ENCODE measurements around the gene BACE1. TPM values are rescaled to one million over a fixed set of nuclear protein-coding genes. Genes with fewer than 3 reads are reported as not detected.

Gene BACE1
- total and polyA plus RNA-seq, 2 of the 13 experiments (the other 11 are each of a cell fraction or from before 2014, with no cell fraction given), result 7.5 to 17.9 TPM

DNA sequence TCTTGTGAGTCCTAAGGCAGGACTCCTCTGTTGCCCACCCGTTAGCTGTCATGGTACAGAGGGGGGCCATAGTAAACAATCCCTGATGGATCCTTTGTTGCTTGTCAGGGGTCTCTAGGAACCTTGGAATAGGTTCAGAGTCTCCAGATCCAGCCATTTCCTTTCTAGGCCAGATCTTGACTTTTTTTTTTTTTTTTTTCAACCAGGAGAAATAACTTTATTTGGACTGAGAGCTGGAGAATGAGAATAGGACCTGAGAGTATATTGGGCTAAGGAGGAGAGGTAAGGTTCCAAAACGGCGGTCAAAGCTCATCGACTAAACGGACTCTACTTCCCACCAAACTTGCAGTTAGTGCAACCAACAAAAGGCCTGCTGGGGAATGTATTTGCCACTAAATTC lies 19.3 kb upstream of the BACE1 start:
- no peak for DNase-seq (ENCODE audit: low spot score)
- CTCF ChIA-PET (ENCODE audit: low intra/inter-chr PET ratio, low total read pairs), result no interaction called here
- BruUV-seq (replicated peaks), result no TSS peak

More for the DNA sequence above, 19.3 kb upstream of the BACE1 start:
- FAIRE-seq, result no peak
- no peak overlapping the region for H3K4me2 ChIP-seq (ENCODE audit: low read depth, low read length)
- TF ChIP-seq, protein P1, sequence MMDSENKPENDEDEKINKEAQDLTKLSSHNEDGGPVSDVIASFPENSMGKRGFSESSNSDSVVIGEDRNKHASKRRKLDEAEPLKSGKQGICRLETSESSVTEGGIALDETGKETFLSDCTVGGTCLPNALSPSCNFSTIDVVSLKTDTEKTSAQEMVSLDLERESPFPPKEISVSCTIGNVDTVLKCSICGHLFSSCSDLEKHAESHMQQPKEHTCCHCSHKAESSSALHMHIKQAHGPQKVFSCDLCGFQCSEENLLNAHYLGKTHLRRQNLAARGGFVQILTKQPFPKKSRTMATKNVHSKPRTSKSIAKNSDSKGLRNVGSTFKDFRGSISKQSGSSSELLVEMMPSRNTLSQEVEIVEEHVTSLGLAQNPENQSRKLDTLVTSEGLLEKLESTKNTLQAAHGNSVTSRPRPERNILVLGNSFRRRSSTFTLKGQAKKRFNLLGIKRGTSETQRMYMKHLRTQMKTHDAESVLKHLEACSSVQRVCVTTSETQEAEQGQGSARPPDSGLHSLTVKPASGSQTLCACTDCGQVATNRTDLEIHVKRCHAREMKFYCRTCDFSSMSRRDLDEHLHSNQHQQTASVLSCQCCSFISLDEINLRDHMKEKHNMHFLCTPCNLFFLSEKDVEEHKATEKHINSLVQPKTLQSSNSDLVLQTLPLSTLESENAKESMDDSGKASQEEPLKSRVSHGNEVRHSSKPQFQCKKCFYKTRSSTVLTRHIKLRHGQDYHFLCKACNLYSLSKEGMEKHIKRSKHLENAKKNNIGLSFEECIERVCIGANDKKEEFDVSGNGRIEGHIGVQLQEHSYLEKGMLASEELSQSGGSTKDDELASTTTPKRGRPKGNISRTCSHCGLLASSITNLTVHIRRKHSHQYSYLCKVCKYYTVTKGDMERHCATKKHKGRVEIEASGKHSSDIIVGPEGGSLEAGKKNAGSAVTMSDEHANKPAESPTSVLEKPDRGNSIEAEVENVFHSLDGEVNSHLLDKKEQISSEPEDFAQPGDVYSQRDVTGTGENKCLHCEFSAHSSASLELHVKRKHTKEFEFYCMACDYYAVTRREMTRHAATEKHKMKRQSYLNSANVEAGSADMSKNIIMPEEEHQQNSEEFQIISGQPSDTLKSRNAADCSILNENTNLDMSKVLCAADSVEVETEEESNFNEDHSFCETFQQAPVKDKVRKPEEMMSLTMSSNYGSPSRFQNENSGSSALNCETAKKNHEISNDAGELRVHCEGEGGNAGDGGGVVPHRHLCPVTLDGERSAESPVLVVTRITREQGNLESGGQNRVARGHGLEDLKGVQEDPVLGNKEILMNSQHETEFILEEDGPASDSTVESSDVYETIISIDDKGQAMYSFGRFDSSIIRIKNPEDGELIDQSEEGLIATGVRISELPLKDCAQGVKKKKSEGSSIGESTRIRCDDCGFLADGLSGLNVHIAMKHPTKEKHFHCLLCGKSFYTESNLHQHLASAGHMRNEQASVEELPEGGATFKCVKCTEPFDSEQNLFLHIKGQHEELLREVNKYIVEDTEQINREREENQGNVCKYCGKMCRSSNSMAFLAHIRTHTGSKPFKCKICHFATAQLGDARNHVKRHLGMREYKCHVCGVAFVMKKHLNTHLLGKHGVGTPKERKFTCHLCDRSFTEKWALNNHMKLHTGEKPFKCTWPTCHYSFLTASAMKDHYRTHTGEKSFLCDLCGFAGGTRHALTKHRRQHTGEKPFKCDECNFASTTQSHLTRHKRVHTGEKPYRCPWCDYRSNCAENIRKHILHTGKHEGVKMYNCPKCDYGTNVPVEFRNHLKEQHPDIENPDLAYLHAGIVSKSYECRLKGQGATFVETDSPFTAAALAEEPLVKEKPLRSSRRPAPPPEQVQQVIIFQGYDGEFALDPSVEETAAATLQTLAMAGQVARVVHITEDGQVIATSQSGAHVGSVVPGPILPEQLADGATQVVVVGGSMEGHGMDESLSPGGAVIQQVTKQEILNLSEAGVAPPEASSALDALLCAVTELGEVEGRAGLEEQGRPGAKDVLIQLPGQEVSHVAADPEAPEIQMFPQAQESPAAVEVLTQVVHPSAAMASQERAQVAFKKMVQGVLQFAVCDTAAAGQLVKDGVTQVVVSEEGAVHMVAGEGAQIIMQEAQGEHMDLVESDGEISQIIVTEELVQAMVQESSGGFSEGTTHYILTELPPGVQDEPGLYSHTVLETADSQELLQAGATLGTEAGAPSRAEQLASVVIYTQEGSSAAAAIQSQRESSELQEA (CRISPR knock-in tag; IDR thresholded peaks at IDR 0.05; ENCODE audit: not compliant biosample characterization), result no peak
- TF ChIP-seq, protein P2, sequence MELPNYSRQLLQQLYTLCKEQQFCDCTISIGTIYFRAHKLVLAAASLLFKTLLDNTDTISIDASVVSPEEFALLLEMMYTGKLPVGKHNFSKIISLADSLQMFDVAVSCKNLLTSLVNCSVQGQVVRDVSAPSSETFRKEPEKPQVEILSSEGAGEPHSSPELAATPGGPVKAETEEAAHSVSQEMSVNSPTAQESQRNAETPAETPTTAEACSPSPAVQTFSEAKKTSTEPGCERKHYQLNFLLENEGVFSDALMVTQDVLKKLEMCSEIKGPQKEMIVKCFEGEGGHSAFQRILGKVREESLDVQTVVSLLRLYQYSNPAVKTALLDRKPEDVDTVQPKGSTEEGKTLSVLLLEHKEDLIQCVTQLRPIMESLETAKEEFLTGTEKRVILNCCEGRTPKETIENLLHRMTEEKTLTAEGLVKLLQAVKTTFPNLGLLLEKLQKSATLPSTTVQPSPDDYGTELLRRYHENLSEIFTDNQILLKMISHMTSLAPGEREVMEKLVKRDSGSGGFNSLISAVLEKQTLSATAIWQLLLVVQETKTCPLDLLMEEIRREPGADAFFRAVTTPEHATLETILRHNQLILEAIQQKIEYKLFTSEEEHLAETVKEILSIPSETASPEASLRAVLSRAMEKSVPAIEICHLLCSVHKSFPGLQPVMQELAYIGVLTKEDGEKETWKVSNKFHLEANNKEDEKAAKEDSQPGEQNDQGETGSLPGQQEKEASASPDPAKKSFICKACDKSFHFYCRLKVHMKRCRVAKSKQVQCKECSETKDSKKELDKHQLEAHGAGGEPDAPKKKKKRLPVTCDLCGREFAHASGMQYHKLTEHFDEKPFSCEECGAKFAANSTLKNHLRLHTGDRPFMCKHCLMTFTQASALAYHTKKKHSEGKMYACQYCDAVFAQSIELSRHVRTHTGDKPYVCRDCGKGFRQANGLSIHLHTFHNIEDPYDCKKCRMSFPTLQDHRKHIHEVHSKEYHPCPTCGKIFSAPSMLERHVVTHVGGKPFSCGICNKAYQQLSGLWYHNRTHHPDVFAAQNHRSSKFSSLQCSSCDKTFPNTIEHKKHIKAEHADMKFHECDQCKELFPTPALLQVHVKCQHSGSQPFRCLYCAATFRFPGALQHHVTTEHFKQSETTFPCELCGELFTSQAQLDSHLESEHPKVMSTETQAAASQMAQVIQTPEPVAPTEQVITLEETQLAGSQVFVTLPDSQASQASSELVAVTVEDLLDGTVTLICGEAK (IDR thresholded peaks at IDR 0.05), result peak; percentile 69
- TF ChIP-seq, protein P2 (CRISPR knock-in tag; IDR thresholded peaks at IDR 0.05), result no peak
- no peak overlapping the region for H3K4me3 ChIP-seq (replicated peaks in 1 of 3; ENCODE audit: insufficient read depth in 1 of 3, low read depth in 2 of 3, low read length in 3 of 3)
- ATAC-seq, result no peak
- H3K27ac ChIP-seq (ENCODE audit: extremely low read length, insufficient read depth, low read length), result no peak overlapping the region
- POLR2A ChIA-PET, result no interaction called here
- in situ Hi-C loops (cut with HindIII; ENCODE audit: extremely low pct_ligation_motif_present, low pct_unique_long_range_greater_than_20kb), result no loop called here
- no peaks in the 10 kb centered on the region for H3K9me3 ChIP-seq (ENCODE audit: low read length)
- no peaks in the 10 kb centered on the region for H3K27me3 ChIP-seq (ENCODE audit: control insufficient read depth in 1 of 2, insufficient read depth in 2 of 2, low read length in 2 of 2)
- intact Hi-C loops (cut with micrococcal nuclease; ENCODE audit: unreplicated experiment), result no loop called here
- no peaks in the 10 kb centered on the region for H4K20me1 ChIP-seq (ENCODE audit: insufficient read depth, low read length)
- no peak overlapping the region for H3K9ac ChIP-seq (ENCODE audit: insufficient read depth, low read depth, low read length)
- peaks cover 0 to 1% of the 10 kb centered on the region in 2 experiments; a peak in 2 of 5 replicates for H3K36me3 ChIP-seq (replicated peaks in 1 of 2; ENCODE audit: control insufficient read depth in 1 of 2, insufficient read depth in 2 of 2, low read length in 2 of 2)
- no peaks in the 10 kb centered on the region for H3K79me2 ChIP-seq (ENCODE audit: insufficient read depth, low read length)
- WGBS (ENCODE audit: low lambda C conversion rate), result 92% methylated on average over 5 of the region's 5 CpGs
- H3K4me1 ChIP-seq (ENCODE audit: insufficient read depth, low read length), result peaks cover 10% of the 10 kb centered on the region
- no peak overlapping the region for H2AFZ ChIP-seq (ENCODE audit: low read length)
